ENCODE measurements around the gene SSTR1.
"Not testable (repeated sequence)": the region's sequence is repeated elsewhere in the genome, so short reads cannot be mapped to it uniquely, and the experiment has no call there.

DNA sequence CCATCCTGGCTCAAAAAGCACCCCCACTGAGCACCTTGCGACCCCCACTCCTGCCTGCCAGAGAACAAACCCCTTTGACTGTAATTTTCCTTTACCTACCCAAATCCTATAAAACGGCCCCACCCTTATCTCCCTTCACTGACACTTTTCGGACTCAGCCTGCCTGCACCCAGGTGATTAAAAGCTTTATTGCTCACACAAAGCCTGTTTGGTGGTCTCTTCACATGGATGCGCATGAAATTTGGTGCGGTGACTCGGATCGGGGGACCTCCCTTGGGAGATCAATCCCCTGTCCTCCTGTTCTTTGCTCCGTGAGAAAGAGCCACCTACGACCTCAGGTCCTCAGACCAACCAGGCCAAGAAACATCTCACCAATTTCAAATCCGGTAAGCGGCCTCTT is 16.9 kb upstream of the SSTR1 start:
- TF ChIP-seq, protein P1, sequence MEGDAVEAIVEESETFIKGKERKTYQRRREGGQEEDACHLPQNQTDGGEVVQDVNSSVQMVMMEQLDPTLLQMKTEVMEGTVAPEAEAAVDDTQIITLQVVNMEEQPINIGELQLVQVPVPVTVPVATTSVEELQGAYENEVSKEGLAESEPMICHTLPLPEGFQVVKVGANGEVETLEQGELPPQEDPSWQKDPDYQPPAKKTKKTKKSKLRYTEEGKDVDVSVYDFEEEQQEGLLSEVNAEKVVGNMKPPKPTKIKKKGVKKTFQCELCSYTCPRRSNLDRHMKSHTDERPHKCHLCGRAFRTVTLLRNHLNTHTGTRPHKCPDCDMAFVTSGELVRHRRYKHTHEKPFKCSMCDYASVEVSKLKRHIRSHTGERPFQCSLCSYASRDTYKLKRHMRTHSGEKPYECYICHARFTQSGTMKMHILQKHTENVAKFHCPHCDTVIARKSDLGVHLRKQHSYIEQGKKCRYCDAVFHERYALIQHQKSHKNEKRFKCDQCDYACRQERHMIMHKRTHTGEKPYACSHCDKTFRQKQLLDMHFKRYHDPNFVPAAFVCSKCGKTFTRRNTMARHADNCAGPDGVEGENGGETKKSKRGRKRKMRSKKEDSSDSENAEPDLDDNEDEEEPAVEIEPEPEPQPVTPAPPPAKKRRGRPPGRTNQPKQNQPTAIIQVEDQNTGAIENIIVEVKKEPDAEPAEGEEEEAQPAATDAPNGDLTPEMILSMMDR (conservative IDR thresholded peaks at IDR 0.05; ENCODE audit: low read depth, low read length) = not testable (repeated sequence)
- not testable (repeated sequence) for TF ChIP-seq EZH2 (IDR thresholded peaks at IDR 0.05; ENCODE audit: low read length, unreplicated experiment)

Data from PC-3 (cell line).